Transverse colon (tissue), 4 donors: ENCODE measurements around the gene CPZ. TPM values are rescaled to one million over a fixed set of nuclear protein-coding genes. Genes with fewer than 3 reads are reported as not detected.

ENCODE experiments used
- DNase-seq: peaks from one replicate; pipeline ENCODE4 v3.0.0-alpha.2; 2019
- H3K27ac ChIP-seq, 4 donors: fragments of 200-600 bp; sonication (generic); 2 replicates each; pipeline ENCODE4 v1.5.1; 2016 to 2018; ENCODE audit warnings: inconsistent platforms in 4 of 4
- H3K27me3 ChIP-seq: fragments of 200-600 bp; sonication (generic); 2 replicates; pipeline ENCODE4 v1.5.1; 2017; ENCODE audit warnings: inconsistent platforms
- H3K36me3 ChIP-seq, 4 donors: fragments of 200-600 bp; sonication (generic); 2 replicates each; pipeline ENCODE4 v1.5.1; 2017 to 2019; ENCODE audit warnings: inconsistent platforms in 4 of 4
- H3K4me1 ChIP-seq, 4 donors: fragments of 200-600 bp; sonication (generic); 2 replicates each; pipeline ENCODE4 v1.5.1; 2017 to 2020; ENCODE audit warnings: inconsistent platforms in 4 of 4
- H3K4me3 ChIP-seq, 4 donors: fragments of 200-600 bp; sonication (generic); 1 replicate in 1 of 4; 2 replicates in 3 of 4; pipeline versions ENCODE4 v1.5.1 to v1.6.1; 2017 to 2019; ENCODE audit warnings: inconsistent platforms in 4 of 4
- H3K9me3 ChIP-seq, 2 donors: fragments of 200-600 bp; sonication (generic); 2 replicates each; pipeline ENCODE4 v1.5.1; 2017 to 2019; ENCODE audit warnings: inconsistent platforms in 2 of 2
- CTCF ChIP-seq, 5 experiments: fragments of 200-600 bp in 3 of 5; fragments of 450-650 bp in 2 of 5; sonication (generic) in 3 of 5; IDR thresholded peaks; 1 replicate in 2 of 5; 2 replicates in 3 of 5; pipeline ENCODE4 v1.5.1; 2016 to 2017; ENCODE audit warnings: antibody characterized with exemption in 5 of 5, inconsistent platforms in 3 of 5, mild to moderate bottlenecking in 2 of 5, moderate library complexity in 1 of 5
- EP300 ChIP-seq: sonication (generic); formaldehyde crosslinking; IDR thresholded peaks from one replicate; pipeline ENCODE4 v1.6.1; 2017; ENCODE audit warnings: antibody characterized with exemption, low read depth
- POLR2A ChIP-seq: fragments of 450-650 bp; IDR thresholded peaks from one replicate; pipeline ENCODE4 v1.6.1; 2016; ENCODE audit warnings: antibody characterized with exemption, mild to moderate bottlenecking, moderate library complexity
- POLR2AphosphoS5 ChIP-seq, 3 donors: sonication (generic); formaldehyde crosslinking; IDR thresholded peaks; one replicate each; pipeline ENCODE4 v1.6.1; 2016; ENCODE audit warnings: antibody characterized with exemption in 3 of 3
- WGBS, 2 donors: methylation state at CpG; one replicate each; pipeline ENCODE4 v1.1.5; 2018; ENCODE audit warnings: low coverage in 1 of 2; 5-methylcytosine and 5-hydroxymethylcytosine counted together
- in situ Hi-C, 4 donors: fragments of 200-750 bp; cut with MboI; loops; one replicate each; pipeline versions ENCODE4 v1.15.0 to v1.15.1; 2017; ENCODE audit warnings: low sequenced_read_pairs in 3 of 4, low pct_ligation_motif_present in 1 of 4, low pct_unique_long_range_greater_than_20kb in 1 of 4
- intact Hi-C: fragments of 100-400 bp; cut with DNase I; formaldehyde crosslinking; loops from one replicate; pipeline ENCODE4 v1.15.1; 2023; ENCODE audit warnings: low total_unique reads
- total RNA-seq, 4 donors: library from RNA; depleted of rRNA; stranded (reverse); fragments of >200 nt; gene quantifications; one replicate each; pipeline ENCODE4 v1.1.0, GENCODE V29; 2016

Gene CPZ
- total RNA-seq, 4 donors from 2014 or later: 0.96 to 2.1 TPM; not detected in 2

- DNase-seq: no peak
- TF ChIP-seq POLR2A (no peak), CTCF (IDR thresholded peaks at IDR 0.05) (no peak), EP300 (no peak), POLR2AphosphoS5 (IDR thresholded peaks at IDR 0.05) (no peak)
- Histone ChIP-seq H3K4me3 (no peak overlapping the region), H3K4me1 (peaks cover 0 to 3% (median 0%) of the 10 kb centered on the region in 4 donors), H3K27ac (no peak overlapping the region), H3K27me3 (peaks cover 38% of the 10 kb centered on the region), H3K9me3 (no peaks in the 10 kb centered on the region), H3K36me3 (no peaks in the 10 kb centered on the region)
- intact Hi-C loops (no loop called here), in situ Hi-C loops (loop anchor here in 2 of 4 donors (25.0 kb wide), 2 partner anchors 120 to 345 kb away; no protein-coding TSS in a partner anchor)
- 0 to 53% methylated on average over 1 to 2 of the region's 2 CpGs for WGBS, 2 donors
Observed at GRCh38 chr4:8582016-8582415, 10.5 kb upstream of the CPZ start.

DNA sequence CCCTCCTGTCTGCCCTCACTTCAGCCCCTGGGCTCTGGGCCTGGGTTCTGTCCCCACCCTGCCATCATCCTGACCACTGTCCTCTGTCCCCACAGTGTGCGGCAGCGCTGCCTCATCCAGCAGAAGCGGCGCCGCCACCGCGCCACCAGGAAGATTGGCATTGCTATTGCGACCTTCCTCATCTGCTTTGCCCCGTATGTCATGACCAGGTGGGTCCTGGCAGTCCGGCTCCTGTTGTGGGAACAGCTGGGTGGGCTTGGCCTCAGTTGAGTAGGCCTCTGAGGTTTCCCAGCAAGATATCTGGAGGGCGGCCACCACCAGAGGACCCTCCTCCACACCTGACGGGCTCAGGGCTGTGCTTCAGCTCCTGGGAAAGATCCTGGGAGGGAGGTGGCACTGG lies 10.1 kb upstream of the CPZ start:
- H3K36me3 ChIP-seq: no peaks in the 10 kb centered on the region
- in situ Hi-C loops (loop anchor here in 2 of 4 donors (25.0 kb wide), 2 partner anchors 120 to 345 kb away; no protein-coding TSS in a partner anchor), intact Hi-C loops (no loop called here)
- H3K27ac ChIP-seq: no peak overlapping the region
- 80 to 90% methylated on average over 2 to 12 of the region's 12 CpGs for WGBS, 2 donors
- H3K4me3 ChIP-seq: no peak overlapping the region
- DNase-seq: no peak
- peaks cover 38% of the 10 kb centered on the region for H3K27me3 ChIP-seq
- no peak for TF ChIP-seq POLR2A
- TF ChIP-seq CTCF (IDR thresholded peaks at IDR 0.05): no peak
- TF ChIP-seq EP300: no peak
- TF ChIP-seq POLR2AphosphoS5 (IDR thresholded peaks at IDR 0.05): no peak
- H3K4me1 ChIP-seq: peaks cover 0 to 3% (median 0%) of the 10 kb centered on the region in 4 donors
- H3K9me3 ChIP-seq: no peaks in the 10 kb centered on the region

GRCh38 chr4:8582941-8583654 lies 9.5 kb upstream of the CPZ start:
- Histone ChIP-seq H3K27ac (no peak overlapping the region), H3K4me1 (peaks cover 0 to 3% (median 0%) of the 10 kb centered on the region in 4 donors), H3K36me3 (no peaks in the 10 kb centered on the region), H3K9me3 (no peaks in the 10 kb centered on the region), H3K4me3 (no peak overlapping the region), H3K27me3 (peaks cover 38% of the 10 kb centered on the region)
- 64% methylated on average over 8 of the region's 9 CpGs; no CpG with 5 or more reads in 1 of the 2 donors for WGBS, 2 donors
- intact Hi-C loops (no loop called here), in situ Hi-C loops (loop anchor here in 2 of 4 donors (25.0 kb wide), 2 partner anchors 121 to 346 kb away; no protein-coding TSS in a partner anchor)
- no peak for DNase-seq
- TF ChIP-seq POLR2AphosphoS5 (IDR thresholded peaks at IDR 0.05) (no peak), POLR2A (no peak), EP300 (no peak), CTCF (IDR thresholded peaks at IDR 0.05) (no peak)

DNA sequence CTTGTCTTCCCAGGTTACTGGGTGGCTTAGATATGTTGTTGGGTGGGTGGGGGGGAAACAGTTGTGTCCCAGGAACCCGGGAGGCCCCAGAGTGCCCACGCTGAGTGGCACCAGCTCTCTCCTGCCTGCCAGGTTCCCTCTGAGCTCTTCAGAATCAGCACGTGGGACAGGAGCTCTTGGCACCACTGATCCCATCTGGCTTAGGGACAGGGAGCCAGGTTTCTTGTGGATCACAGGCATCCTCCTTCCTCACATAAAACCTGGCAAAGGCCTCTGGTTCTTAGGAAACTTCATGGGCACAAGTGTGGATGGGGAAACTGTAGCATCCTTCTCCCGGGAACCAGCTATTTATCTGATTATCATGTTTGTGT lies 8.9 kb upstream of the CPZ start:
- no peaks in the 10 kb centered on the region for H3K36me3 ChIP-seq
- no peaks in the 10 kb centered on the region for H3K9me3 ChIP-seq
- in situ Hi-C loops (loop anchor here in 2 of 4 donors (25.0 kb wide), 2 partner anchors 121 to 346 kb away; no protein-coding TSS in a partner anchor), intact Hi-C loops (no loop called here)
- no peak overlapping the region for H3K4me3 ChIP-seq
- WGBS, 2 donors: 54% methylated on average over 2 of the region's 4 CpGs; no CpG with 5 or more reads in 1 of the 2 donors
- TF ChIP-seq POLR2A (no peak), EP300 (no peak), CTCF (IDR thresholded peaks at IDR 0.05) (no peak), POLR2AphosphoS5 (IDR thresholded peaks at IDR 0.05) (no peak)
- no peak for DNase-seq
- H3K27me3 ChIP-seq: peaks cover 35% of the 10 kb centered on the region
- peaks cover 0 to 3% (median 0%) of the 10 kb centered on the region in 4 donors for H3K4me1 ChIP-seq
- H3K27ac ChIP-seq: no peak overlapping the region
